ENCODE results near the gene ARMC5. TPM values are rescaled to one million over a fixed set of nuclear protein-coding genes. Genes with fewer than 3 reads are reported as not detected.

The ARMC5 gene
- total RNA-seq, 1 donor from 2014 or later: 11.5 TPM

DNA sequence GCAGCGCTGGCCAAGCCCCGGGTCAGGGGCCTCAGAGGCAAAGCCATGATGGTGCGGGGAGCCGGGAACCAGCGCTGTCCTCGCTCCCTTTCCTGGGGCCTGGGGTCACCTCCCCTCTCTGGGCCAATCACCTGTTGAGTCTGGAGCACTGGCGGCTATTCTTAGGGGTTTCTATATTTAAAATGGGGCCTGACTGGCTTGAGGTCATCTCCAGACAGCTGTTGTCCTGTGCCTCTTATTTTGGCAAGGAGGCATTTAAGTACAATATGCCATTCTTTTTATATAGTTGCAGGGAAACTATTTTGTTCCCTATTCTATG lies 31.1 kb upstream of the ARMC5 start, which contains the start of gene COX6A2:
Gene COX6A2 (minus strand): TSS at position 82 of the 319 bp plus-strand sequence. CDS start 35 bp downstream, at position 47.
- Mint-ChIP-seq H3K4me3 (ENCODE audit: unreplicated experiment) (no peak within 1 kb of the TSS), H3K27ac (ENCODE audit: unreplicated experiment) (no peak within 1 kb of the TSS), H3K9me3 (ENCODE audit: unreplicated experiment) (peaks cover 20% of the 10 kb centered on the region), H3K27me3 (ENCODE audit: low read depth, unreplicated experiment) (peaks cover 35% of the 10 kb centered on the region), H3K36me3 (ENCODE audit: low read depth, unreplicated experiment) (no peaks in the 10 kb centered on the region), H3K4me1 (ENCODE audit: low read depth, unreplicated experiment) (no peaks in the 10 kb centered on the region)
- no peak for FAIRE-seq
- Histone ChIP-seq H4K20me1 (ENCODE audit: insufficient read depth, low read length) (no peaks in the 10 kb centered on the region), H3K4me2 (ENCODE audit: low read length) (no peak within 1 kb of the TSS), H3K79me2 (ENCODE audit: insufficient read depth, low read length) (no peaks in the 10 kb centered on the region), H3K27ac (ENCODE audit: low read depth, low read length) (no peak within 1 kb of the TSS), H2AFZ (ENCODE audit: low read depth, low read length) (peak within 1 kb of the TSS; percentile 41), H3K9me3 (ENCODE audit: insufficient read depth, low read depth, low read length) (no peaks in the 10 kb centered on the region), H3K4me3 (ENCODE audit: insufficient read depth, low read depth, low read length) (no peak within 1 kb of the TSS), H3K4me1 (ENCODE audit: insufficient read depth, low read length) (no peaks in the 10 kb centered on the region), H3K9ac (ENCODE audit: low read length) (no peak within 1 kb of the TSS), H3K27me3 (ENCODE audit: insufficient read depth, low read length) (no peaks in the 10 kb centered on the region), H3K36me3 (ENCODE audit: insufficient read depth, low read length) (no peaks in the 10 kb centered on the region)
- TF ChIP-seq EZH2 (IDR thresholded peaks at IDR 0.05; ENCODE audit: insufficient read depth, low read length): no peak
- TF ChIP-seq CTCF (IDR thresholded peaks at IDR 0.05; ENCODE audit: insufficient read depth, low read depth, low read length): no peak
- DNase-seq (ENCODE audit: low read depth): no peak

- Histone ChIP-seq H3K27ac (ENCODE audit: low read depth, low read length) (no peak overlapping the region), H3K9me3 (ENCODE audit: insufficient read depth, low read depth, low read length) (no peaks in the 10 kb centered on the region), H3K79me2 (ENCODE audit: insufficient read depth, low read length) (no peaks in the 10 kb centered on the region), H3K4me3 (ENCODE audit: insufficient read depth, low read depth, low read length) (no peak overlapping the region), H2AFZ (ENCODE audit: low read depth, low read length) (no peak overlapping the region), H4K20me1 (ENCODE audit: insufficient read depth, low read length) (no peaks in the 10 kb centered on the region), H3K27me3 (ENCODE audit: insufficient read depth, low read length) (no peaks in the 10 kb centered on the region), H3K4me2 (ENCODE audit: low read length) (no peak overlapping the region), H3K36me3 (ENCODE audit: insufficient read depth, low read length) (no peaks in the 10 kb centered on the region), H3K4me1 (ENCODE audit: insufficient read depth, low read length) (no peaks in the 10 kb centered on the region), H3K9ac (ENCODE audit: low read length) (no peak overlapping the region)
- Mint-ChIP-seq H3K27ac (ENCODE audit: unreplicated experiment) (no peak overlapping the region), H3K36me3 (ENCODE audit: low read depth, unreplicated experiment) (no peaks in the 10 kb centered on the region), H3K4me1 (ENCODE audit: low read depth, unreplicated experiment) (no peaks in the 10 kb centered on the region), H3K4me3 (ENCODE audit: unreplicated experiment) (no peak overlapping the region), H3K27me3 (ENCODE audit: low read depth, unreplicated experiment) (peaks cover 30% of the 10 kb centered on the region), H3K9me3 (ENCODE audit: unreplicated experiment) (peaks cover 15% of the 10 kb centered on the region)
- DNase-seq (ENCODE audit: low read depth) (no peak), FAIRE-seq (no peak)
- no peak for TF ChIP-seq CTCF (IDR thresholded peaks at IDR 0.05; ENCODE audit: insufficient read depth, low read depth, low read length)
- no peak for TF ChIP-seq EZH2 (IDR thresholded peaks at IDR 0.05; ENCODE audit: insufficient read depth, low read length)
These were observed 30.6 kb upstream of the ARMC5 start for GRCh38 chr16:31428638-31429247.

DNA sequence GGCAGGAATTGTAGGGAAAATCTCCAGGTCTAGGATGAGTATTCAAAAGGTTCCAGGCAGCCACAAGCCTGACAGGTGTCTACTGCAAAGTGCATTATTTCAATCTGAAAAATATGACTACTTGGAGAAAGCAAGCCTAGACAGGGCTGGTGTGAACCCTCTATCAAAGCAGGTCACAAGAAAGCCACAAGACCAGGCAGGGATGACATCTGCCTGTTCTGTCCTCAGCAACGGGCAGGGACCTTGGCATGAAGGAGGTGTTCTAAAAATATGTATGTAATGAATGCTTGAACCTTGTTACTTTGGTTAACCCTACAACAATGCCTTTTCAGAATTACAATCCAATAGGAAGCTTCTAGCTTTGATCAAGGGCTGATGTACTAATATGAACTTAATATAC lies 30.0 kb upstream of the ARMC5 start:
- no peaks in the 10 kb centered on the region for H3K36me3 Mint-ChIP-seq (ENCODE audit: low read depth, unreplicated experiment)
- no peak overlapping the region for H3K27ac Mint-ChIP-seq (ENCODE audit: unreplicated experiment)
- Histone ChIP-seq H3K9me3 (ENCODE audit: insufficient read depth, low read depth, low read length) (no peaks in the 10 kb centered on the region), H3K4me1 (ENCODE audit: insufficient read depth, low read length) (no peaks in the 10 kb centered on the region), H4K20me1 (ENCODE audit: insufficient read depth, low read length) (no peaks in the 10 kb centered on the region), H2AFZ (ENCODE audit: low read depth, low read length) (no peak overlapping the region), H3K4me2 (ENCODE audit: low read length) (no peak overlapping the region), H3K4me3 (ENCODE audit: insufficient read depth, low read depth, low read length) (no peak overlapping the region), H3K79me2 (ENCODE audit: insufficient read depth, low read length) (no peaks in the 10 kb centered on the region), H3K27me3 (ENCODE audit: insufficient read depth, low read length) (no peaks in the 10 kb centered on the region), H3K27ac (ENCODE audit: low read depth, low read length) (no peak overlapping the region), H3K9ac (ENCODE audit: low read length) (no peak overlapping the region), H3K36me3 (ENCODE audit: insufficient read depth, low read length) (no peaks in the 10 kb centered on the region)
- no peak for DNase-seq (ENCODE audit: low read depth)
- FAIRE-seq: no peak
- TF ChIP-seq CTCF (IDR thresholded peaks at IDR 0.05; ENCODE audit: insufficient read depth, low read depth, low read length) (no peak), EZH2 (IDR thresholded peaks at IDR 0.05; ENCODE audit: insufficient read depth, low read length) (no peak)
- peaks cover 11% of the 10 kb centered on the region for H3K9me3 Mint-ChIP-seq (ENCODE audit: unreplicated experiment)
- H3K27me3 Mint-ChIP-seq (ENCODE audit: low read depth, unreplicated experiment): peaks cover 25% of the 10 kb centered on the region
- no peaks in the 10 kb centered on the region for H3K4me1 Mint-ChIP-seq (ENCODE audit: low read depth, unreplicated experiment)
- no peak overlapping the region for H3K4me3 Mint-ChIP-seq (ENCODE audit: unreplicated experiment)
